HG02588 (cell line): Measurements from ENCODE around the gene FOXN4.
"Not testable (repeated sequence)": the region's sequence is repeated elsewhere in the genome, so short reads cannot be mapped to it uniquely, and the experiment has no call there.

Experiments used
- ATAC-seq: cut with Tn5 transposase; IDR thresholded peaks from one replicate; pipeline ENCODE4 v1.9.1; 2021; ENCODE audit warnings: mild to moderate bottlenecking, moderate library complexity; ENCODE audit not compliant: unreplicated experiment

Gene FOXN4, protein sequence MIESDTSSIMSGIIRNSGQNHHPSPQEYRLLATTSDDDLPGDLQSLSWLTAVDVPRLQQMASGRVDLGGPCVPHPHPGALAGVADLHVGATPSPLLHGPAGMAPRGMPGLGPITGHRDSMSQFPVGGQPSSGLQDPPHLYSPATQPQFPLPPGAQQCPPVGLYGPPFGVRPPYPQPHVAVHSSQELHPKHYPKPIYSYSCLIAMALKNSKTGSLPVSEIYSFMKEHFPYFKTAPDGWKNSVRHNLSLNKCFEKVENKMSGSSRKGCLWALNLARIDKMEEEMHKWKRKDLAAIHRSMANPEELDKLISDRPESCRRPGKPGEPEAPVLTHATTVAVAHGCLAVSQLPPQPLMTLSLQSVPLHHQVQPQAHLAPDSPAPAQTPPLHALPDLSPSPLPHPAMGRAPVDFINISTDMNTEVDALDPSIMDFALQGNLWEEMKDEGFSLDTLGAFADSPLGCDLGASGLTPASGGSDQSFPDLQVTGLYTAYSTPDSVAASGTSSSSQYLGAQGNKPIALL

DNA sequence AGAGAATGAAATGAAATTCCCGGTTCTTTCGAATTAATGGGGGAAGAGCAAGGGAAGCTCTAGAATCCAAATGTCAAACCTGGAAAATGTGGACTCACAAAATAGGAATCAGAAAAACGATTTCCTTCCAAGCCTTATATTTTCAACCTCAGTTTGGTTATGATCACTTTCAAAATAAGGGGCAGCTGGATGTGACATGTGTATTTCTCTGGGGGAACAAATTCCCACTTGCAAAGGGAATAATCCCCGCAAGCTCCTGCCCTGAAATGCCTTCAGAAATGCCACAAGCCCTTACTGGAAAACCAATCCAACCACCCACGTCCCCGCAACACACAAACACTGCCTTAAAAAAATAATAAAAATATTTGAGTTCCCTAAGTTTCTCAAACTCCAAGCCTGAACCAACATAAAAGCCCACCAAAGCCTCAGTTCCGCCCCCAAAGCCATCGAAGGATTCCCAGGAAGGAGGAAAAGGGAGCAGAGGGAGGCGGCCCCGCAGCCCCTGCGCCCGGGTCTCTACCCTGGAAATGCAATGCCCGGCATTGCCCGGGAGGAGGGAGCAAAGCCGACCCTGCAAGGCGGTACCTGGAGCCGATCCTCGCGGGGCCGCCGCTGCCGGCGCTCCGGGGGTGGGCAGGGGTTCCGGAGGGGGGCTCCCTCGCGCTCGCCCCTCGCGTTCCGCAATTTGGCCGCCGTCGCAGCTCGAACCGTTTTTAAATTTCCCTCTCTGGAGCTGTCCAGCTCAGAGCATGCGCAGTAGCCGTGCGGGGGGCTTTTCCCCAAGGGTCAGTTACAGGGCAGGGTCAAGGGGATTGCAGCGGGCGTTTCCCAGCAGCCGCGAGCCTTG, at the start of gene FOXN4:
Gene FOXN4 (minus strand): TSS at position 751 of the 847 bp plus-strand sequence. CDS start 963 bp downstream, outside the sequence.
- no peak for ATAC-seq

DNA sequence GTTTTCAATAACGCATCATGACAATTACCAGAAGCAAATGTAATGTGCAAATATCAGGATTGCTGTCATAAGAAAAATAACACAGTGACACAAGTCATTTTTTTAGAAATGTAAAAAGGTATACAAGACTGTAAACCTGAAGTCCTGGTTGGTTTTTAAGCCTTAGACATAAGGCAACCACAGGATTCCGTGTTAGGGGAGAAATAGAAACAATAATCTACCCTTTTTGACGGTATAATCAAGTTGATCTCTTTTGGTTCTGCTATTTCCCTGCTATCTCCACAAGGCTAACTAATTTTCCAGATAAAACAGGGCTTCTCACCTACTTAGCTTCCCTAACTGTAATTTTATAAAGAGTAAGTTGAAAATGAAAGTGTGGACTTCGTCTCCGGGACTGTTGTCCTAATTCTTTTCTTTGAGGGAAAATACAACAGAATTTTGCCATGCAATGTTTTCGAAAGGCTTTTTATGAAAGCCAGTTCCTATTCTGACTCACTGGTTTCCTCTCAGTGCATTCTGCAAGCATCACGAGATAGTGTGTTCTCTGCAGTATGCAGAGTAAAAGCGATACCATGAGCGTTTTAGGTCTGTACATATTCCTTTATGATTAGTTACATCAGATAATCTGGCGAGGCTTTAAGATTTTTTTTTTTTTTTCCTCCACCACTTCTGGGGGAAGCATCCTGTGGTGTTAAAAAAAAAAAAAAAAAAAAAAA, 49.2 kb upstream of the FOXN4 start:
- ATAC-seq: no peak

DNA sequence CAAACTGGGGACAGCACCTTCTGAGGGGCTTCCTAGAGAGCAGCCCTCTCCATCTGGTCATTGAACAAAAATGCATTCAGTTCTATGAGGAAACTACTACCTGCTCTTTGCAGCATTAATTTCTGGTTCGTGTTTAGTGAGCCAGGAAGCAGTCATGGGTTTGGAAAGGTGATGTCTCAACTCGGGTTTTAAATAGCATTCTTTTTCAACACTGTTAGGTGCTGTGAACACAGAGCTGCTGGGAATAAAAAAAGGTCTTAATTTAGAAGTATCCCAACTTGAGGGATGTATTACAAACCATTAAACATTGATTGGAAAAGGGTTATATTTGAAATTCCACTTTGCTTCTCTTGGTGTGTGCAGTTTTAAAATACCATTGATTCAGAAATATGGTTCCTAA, 47.9 kb upstream of the FOXN4 start:
- ATAC-seq: no peak

DNA sequence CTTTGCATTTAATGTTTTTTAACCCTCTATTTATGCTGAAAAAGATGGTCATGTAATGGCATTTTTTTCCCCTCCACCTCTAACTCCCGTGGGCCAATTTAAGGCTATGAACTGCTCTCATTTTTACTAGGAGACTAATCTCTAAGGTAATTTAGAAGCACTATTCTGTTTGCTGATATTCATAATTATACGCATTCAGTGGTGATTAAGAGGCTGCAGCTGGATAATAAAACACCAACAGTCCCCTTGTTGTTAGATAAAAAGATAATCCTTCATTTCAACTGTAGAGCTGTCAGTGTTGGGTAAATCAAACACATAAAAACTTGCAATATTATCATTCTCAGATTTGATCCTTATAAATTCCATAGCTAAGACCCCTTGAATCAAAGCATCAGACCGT, 47.5 kb upstream of the FOXN4 start:
- no peak for ATAC-seq

DNA sequence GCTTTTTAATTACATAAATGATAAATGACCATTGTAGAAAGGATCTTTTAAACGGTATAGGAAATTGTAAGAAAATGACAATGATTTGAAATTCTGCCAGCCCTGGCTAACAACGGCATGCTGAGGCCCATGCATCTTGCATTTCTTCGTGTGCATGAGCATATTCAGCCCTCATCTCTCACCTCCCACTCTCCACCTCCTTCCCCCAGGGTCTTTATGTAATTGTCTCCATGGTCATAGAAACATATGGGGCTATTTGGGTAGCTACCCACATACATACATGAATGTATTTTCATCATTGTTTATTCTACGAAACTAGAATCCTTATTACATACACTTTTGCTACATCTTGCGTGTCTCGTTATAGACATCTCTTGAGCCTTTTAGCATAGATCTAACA, 43.1 kb upstream of the FOXN4 start:
- ATAC-seq: no peak

DNA sequence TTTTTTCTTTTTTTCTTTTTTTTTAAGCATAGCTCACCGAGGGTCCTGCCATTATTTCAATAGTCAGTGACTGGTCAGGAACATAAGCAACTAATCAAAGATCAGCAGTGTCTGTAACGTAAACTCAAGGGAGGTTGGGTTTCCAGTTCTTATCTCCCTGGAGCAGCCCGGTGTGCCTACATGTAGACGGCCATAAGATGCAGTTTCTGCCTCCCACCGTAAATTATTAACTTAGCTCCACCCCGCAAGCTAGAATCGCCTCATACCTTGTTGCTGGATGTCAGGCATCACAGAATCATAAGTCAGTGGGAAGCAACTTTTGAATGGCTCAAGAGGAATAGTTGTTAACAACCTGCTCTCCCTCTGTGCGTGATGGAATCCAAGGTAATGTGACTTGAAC, 38.5 kb upstream of the FOXN4 start, which contains the start of gene MYO1H:
Gene MYO1H (plus strand): TSS at position 312 of the 400 bp plus-strand sequence. CDS start 61 bp downstream, at position 373.
- no peak for ATAC-seq

DNA sequence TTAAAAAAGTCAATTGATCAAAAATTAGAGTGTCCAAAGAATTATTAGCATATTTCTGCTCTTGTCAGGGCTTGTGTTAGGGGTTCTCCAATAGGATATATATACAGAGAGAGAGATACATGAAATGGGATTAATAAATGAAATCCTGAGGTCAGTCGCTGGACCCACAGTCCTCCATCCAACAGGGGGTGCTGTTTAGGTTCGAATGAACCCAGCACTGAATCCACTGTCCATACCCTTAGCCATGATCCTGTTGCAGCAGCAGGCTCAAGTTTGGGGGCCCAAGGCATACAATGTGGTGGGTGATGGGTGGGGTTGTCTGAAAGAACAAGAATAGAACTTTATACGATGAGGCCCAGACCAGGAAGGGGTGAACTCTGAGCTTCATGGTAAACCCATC, 37.8 kb upstream of the FOXN4 start:
- ATAC-seq: no peak

DNA sequence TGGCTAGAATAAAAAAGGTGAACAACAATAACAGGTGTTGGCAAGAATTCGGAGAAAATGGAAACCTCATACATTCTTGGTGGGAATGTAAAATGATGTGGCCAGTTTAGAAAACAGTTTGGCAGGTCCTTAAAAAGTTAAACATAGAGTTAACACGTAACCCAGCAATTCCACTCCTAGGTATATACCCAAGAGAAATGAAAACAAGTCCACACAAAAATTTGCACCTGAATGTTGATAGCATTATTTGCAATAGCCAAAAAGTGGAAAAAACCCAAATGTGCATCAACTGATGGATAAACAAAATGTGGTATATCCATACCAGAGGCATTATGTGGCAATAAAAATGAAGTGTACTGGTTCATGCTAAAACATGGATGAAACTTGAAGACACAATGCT, 36.3 kb upstream of the FOXN4 start:
- no peak for ATAC-seq

DNA sequence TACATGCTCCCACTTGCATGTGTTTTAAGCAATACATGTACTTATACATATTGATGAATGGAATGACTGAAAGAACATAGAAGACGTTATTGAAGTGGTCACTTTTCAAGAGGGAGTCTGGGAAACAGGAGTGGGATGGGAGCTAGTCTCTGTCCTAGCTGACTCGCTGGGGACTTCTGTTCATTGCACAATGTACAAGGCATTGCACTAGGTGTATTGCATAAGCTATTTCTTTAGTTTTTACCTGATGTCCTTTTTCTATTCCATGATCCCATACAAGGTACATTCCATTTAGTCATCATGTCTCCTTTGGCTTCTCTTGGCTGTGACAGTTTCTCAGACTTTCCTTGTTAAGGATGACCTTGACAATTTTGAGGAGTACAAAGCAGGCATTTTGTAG, 34.6 kb upstream of the FOXN4 start:
- no peak for ATAC-seq

DNA sequence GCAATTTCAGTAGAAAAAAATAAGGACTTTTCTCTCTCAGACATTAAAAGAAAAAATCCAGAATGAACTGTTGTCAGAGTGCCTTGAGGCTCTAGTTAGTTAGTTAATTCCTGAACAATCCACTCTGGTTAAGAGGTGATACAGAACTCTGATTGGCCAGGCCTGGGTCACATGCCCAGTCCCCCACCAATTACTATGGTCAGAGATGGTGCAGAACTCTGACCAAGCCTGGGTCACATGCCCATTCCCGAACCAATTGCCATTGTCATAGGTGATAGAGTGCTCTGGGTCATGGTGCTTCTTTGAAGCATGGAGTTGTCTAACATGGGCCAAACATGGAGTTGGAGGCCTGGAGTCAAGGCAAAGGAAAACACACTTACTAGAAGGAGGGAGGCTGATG, 27.5 kb upstream of the FOXN4 start:
- ATAC-seq: no peak

DNA sequence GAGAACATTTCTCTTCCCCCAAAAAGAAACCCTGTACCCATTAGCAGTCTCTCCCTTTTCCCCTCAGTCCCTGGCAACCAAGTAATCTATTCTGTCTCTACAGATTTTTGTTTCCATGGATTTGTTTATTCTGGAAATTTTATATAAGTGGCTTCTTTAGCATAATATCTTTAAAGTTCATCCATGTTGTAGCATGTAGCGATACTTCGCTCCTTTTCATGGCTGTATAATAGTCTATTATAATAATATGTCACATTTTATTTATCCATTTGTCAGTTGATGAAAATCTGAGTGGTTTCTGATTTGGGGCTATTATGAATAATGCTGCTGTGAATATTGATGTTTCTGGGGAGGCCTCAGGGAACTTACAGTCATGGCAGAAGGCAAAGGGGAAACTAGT, 25.8 kb upstream of the FOXN4 start:
- ATAC-seq: no peak

DNA sequence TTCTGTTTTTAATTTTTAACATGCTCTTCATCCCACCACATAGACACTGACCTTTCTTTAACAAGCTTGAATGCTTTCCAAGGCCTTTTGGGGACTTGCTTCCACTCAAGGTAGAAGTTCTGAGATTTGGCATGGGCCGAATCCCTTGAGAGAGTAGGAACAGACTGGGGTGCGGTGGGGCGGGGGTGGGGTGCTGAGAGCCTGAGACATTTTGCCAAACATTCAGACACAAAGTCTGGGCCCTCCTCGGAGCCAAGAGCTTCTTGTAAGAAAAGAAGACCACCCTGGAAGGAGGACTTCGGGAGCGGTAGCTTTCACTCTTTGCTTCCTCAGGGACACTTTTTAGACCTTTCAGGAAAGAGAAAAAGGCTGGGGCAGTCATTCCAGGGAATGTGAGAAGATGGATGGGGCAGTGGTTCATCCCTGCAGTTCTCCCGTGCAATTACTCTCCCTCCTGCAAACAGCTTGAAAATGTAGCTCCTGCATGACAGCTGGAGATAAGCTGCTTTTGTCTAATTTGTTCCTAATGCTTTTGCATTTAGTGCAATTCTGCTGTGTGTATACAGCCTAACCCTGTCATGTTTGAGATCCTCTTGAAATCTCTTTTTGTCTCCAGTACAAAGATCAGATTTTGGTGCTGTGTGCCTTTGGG, 22.3 kb upstream of the FOXN4 start:
- ATAC-seq: no peak

DNA sequence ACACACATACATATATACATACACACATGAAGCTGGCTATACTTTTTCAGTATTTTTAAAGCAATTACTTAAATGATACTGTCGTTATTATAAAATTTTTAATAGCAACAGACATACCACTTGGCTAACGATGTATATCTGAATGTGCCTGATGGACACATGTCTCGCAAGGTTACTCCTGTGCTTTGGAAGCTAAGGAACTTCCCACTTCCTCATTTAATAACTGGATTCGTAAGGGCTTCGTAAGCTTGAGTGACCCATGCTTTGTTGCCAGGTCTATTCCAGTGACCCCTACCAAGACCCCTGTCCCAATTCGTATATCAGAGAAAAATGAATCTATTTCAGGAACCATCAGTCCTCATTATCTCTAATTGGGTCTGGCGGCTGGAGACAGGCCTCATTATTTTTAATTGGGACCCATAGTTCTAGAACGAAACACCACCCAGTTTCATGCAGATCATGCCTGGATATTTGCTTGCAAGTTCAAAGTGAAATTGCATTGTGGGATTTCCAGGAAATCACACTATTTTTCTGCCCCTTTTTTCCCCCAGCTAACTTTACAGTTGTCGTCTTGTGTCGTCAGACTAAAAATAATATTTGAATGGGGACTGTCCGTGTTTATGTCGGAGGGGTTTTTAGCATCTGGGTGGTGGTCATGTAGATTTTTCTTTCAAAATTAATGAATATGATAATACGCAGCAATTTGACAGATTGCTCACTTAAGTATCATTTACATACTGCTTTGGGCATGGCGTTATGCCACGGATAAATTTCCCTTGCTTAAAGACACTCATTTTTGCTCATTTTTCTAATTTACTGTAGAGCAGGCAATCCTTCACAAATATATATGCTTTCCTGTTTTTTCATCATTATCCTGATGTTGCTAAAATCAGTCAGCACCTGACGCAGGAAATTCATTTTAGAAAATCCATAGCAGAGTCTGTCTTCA, 21.5 kb upstream of the FOXN4 start:
- ATAC-seq: no peak

DNA sequence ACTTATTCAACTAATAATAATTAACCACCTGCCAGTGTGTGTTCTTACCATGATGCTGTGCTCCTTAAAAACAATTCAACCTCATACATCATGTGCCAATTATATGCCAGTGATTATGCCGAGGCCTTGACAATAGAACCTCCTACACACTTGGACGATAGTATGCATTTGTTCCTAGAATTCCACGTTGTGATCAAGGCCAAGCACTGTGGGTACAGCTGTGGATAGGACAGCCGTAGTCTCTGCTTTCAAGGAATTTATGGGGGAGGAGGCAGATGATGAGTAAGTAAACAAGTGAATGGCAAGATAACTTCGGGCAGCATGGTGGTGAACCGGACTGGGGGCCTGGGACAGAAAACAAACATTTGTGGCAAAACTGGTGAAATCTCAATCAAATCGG, 20.6 kb upstream of the FOXN4 start:
- no peak for ATAC-seq

DNA sequence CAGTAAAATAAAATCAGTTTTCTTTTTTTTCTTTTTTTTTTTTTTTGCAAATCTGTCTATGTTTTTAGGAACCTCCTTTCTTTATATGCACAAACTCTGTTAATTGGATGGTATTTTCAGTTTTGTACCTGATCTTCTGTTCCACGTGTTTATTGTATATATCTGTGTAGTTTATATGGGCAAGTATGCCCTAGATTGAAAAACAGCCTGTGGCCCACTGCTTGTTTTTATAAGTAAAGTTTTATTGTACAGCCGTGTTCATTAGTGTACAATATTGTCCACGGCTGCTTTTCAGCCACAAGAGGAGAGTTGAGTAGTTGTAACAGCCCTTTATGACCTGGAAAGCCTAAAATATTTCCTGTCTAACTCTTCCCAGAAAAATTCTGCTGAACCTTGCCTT, 19.9 kb upstream of the FOXN4 start:
- no peak for ATAC-seq

DNA sequence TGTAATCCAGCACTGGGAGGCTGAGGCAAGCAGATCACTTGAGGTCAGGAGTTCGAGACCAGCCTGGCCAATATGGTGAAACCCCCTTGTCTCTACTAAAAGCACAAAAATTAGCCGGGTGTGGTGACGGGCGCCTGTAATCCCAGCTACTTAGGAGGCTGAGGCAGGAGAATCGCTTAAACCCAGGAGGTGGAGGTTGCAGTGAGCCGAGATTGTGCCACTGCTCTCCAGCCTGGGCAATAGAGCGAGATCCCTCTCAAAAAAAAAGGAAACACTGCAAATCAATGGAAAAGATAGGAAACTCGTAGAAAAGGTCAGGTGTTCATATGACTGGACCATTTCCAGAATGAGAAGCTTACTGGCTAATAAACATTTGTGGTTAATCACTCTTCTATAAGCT, 12.2 kb upstream of the FOXN4 start:
- ATAC-seq: not testable (repeated sequence)

DNA sequence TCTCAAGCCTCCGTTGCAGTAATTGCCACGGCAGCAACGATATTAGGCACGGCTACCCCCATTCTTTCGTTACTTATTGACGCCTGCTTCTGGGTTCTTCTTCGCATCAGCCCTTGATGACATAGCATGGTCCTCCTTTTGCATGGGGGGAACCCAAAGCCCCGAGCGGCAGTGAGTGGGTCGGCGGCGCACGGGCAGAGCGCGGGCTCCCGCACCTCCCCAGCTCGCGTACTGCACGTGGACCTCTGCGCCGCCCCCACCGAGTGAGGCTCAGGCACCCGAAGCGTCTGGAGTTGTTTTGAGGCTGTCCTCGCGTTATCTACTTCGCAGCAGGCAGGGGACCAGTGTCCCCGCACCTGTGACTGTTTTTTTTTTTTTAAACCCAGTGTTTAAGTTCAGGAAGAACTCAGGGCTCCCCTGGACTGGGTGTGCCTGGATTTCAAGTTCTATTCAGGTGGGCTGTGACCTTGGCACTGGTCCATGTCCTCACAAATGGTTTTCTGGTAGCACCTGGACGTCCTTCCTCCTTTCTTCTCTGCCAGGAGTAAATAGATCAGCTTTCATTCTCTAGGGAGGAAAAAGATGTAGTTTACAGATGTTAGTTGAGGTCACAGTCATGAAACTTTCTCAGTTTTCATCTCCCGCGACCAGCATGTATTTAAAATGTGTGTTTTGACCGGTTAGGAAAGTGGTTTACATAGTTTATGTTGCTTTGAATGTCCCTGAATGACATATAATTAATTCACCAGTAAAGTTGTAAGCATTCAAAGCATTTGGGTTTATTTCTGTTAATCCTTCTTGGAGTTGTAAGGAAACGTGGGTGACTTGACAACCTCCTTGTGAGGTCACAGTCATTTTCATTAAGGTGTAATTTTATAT, 1.4 kb upstream of the FOXN4 start:
- ATAC-seq: no peak

DNA sequence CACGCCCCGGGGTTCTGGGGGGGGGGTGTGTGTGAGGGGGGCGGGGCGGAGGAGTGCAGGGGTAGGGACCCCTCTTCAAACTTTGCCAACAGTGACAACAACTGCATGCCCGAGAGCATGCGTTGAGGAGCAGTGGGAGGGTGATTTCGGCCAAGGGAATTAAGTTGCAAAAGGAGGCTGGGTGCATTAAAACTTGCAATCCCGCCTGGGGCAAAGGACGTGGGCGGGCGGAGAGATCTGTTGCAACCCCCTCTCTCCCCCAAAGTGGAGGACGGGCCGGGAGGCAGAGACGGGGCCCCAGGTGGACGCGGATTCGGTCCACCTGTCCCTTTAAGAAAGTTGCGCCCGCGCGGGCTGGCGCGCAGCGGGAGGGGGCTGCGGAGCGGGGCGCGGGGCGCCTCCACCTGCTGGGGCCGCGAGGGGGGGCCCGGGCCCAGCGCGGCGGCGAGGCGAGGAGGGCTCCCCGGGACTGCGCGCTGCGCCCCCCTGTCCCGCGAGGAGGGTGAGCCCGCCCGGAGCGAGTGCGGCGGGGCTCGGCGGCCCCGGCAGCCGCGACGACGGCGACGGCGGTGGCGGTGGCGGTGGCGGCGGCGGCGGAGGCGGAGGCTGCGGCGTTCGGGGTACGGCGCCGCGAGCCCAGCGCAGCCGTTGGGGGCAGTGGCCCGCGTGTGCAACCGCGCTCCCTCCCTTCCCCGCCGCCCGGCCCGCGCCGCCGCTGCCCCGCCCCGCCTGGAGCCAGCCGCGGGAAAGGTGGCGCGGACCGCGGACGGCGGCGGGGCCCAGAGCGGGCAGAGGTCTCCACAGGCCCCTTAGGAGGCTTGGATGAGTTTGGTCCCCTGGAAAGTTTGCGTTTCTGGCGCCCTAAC, 530 bp upstream of the FOXN4 start:
- ATAC-seq: no peak
